HG03159 (cell line): ENCODE measurements around the gene MTHFD1L.

Source experiments
- ATAC-seq: cut with Tn5 transposase; IDR thresholded peaks from one replicate; pipeline ENCODE4 v1.9.1; 2021; ENCODE audit warnings: mild to moderate bottlenecking, moderate library complexity; ENCODE audit not compliant: unreplicated experiment

The MTHFD1L gene

DNA sequence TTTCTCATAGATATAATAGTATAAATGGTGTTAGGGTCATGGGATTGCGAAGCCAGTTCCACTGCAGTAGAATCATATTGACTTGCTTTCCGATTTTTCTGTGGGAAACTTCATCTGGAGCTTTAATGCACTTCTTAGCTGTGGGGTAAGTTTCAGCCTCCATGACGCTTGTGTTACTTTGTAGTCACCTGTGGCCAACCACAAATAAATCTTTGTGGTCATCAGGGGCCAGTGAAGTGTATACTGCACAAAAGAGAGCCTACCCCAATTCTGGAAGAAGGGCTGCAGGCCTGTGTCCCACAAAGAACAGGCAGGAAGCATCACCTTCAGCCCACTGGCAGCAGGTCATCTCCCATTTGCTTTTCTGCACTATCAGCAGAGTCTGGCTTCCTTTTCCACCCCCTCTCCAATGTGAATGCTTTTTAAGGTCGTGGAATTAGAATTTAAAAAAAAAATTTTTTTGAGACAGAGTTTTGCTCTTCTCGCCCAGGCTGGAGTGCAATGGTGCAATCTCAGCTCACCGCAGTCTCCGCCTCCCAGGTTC lies 32.0 kb downstream of the MTHFD1L start:
- ATAC-seq = peak; percentile 48

DNA sequence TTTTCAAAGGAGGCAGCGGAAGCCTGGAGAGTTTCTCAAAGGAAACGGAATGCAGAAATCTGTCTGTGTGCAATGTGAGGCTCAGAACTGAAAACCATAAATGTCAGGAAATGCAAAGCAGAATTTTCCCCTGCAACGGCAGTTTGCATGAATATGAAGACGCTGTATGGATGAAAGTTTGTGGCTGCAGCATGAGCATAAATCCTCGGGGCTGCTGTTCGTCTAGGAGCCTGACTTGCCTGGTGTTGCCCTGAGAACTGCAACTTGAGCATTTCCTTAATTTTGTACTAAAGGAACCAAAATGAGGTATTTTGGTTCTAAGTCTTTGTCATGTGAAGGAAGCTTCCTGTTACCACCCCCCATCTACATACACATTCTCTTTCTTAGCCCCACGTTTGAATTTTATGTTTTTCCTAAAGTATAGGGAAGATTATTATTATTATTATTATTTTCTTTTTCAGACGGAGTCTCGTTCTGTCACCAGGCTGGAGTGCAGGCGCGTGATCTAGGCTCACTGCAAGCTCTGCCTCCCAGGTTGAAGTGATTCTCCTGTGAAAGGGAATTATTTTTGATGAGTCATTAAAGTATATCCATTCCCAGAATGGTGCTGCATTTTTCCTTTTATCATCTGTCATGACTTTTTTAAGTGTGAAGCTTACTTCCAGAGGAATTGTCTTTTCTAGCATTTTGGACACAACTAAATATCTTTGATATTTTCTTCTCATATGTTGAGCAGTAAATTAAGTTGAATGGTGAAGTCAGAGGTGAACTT lies 33.1 kb downstream of the MTHFD1L start:
- ATAC-seq = no peak

DNA sequence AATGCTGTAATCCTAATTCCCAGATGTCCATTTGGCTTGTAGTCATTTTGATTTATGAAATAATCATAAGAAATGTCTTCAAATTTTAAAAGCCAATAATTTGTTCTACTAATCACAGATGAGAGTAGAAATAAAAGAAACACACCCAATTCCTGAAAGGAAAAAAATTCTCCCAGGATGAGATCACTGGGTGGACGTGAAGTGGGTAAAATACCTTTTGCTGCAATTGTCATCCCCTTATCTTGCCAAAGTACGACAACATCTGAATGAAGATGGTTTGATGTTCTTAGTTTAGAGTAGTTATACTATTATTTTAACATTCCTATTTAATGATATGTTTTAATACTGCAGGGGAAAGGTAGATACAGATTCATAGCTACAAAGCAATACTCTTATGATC lies 33.7 kb downstream of the MTHFD1L start:
- no peak for ATAC-seq

DNA sequence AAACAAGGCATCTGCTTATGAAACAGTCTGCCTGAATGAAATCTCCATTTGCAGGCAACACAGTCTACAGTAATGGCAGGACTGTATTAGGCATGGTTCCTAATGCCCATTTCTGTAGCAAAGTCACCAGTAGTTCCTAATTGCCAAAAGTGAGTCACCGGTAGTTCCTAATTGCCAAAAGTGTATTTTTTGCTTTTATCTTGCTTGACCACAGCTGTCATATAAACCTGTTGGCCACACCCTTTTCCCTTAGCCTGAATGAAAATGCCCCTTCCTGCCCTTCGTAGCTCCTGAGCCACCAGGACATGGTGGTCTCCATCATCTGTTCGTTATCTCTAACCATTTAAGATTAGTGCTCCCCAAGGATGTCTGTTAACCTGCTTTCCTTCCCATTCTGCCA lies 34.5 kb downstream of the MTHFD1L start:
- ATAC-seq = no peak

DNA sequence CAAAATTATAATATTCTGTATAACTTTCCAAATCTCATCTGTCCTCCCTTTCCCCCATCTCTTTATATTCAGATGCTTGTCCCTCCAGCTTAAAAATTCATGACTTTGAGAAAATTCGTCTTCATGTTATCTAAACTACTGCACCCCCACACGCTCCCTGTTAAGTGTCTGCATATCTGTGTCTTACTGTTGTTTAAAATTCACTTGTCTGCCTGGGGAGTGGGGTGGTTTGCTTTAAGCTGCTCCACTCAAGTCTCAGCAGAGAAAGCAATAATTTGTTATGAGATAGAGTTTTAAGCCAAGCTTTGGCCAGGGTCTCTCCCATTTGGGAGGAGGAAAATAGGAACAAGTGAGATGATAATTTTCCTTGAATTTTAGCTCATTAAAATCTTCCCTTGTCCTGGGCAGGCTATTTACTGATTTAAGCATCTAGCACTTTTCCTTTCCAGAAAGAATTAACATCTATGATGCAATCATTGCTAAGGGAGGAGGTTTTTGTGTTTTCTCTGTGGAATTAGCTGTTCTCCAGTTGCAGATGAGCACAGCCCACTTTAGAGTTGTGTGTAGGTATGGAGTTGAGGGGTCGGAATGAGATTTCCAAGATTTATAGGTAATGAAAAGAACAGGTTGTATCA lies 36.8 kb downstream of the MTHFD1L start:
- no peak for ATAC-seq

DNA sequence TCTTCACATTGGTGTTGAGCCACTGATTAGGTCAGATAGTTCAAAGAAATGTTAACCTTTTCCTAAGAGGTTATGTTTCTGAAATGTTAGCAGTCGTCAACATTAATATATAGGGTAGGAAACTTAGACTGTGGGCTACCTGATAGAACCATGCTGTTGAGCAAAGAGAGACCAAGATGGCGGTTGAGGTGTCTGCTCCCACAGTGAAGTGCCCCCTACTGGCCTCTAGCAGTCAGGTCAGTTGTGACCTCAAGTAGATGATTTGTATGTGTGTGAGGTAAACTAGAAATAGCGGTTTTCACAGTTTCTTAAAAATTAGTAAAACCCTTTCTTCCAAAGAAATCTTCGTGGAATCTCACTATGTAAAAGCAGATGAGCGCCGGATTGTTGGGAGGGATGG lies 40.3 kb downstream of the MTHFD1L start:
- no peak for ATAC-seq

DNA sequence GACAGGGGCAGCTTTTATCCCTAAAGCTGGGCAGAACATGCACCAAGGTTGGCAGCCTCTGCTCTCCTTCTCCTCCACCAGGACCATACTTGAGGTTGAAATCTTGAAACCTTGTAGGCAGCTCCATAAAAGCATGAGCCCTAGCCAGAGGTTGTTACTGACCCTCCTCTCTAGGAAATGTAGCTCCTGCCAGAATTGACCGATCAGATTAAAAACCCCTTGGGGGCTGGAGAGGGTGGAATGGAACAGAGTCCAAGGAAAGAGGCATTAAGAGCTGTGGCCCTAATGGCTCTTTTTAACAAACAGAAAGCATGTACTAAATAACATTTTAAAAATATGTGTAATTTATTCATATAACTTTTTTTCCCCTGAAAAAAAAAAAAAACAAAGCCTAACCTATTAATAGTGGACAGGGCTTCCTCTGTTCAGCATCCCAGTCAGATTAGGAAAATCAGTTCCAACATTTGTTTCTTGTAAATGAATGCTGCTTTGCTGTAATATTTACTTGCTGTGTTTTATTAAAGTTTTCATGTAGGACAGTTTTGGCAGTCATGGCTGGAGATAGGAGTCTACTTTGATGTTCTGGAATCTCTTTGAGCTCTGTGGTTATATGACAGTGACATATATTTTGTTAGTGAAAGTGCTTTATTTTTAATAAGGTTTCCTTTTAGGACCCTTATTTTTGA lies 41.3 kb downstream of the MTHFD1L start:
- no peak for ATAC-seq

DNA sequence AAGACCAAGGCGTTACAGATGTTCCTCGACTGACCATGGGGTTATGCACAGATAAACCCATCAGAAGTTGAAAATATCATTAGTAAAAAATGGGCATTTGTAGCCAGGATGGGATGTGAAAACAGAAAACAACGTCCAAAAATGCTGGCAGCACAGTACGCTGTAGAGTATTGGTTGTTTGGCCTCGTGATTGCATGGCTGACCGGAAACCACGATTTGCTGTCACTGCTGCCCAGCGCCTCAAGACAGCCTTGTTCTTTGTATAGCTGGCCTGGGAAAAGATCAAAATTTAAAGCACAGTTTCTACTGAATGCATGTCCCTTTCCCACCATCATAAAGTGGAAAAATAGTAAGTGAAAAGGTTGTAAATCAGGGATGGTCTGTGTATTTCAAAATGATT lies 41.9 kb downstream of the MTHFD1L start:
- ATAC-seq = no peak

DNA sequence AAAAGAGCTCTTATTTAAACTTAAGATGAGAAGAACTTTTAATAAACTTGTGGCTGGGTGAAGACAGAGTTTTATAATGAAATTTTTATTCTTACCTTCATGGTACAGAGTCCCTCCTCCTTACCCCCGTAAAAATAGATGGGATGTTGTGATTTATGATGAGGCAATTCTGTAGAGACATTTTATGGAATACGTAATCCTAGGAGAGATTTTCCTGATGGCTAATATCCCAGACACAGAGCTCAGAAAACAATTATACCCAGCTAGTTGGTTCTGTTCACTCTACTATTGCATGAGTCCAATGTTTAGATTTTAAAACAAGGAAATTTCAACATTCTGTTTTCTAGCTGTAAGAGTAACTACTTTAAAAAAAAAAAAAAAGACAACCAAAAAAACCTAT lies 43.4 kb downstream of the MTHFD1L start:
- no peak for ATAC-seq

DNA sequence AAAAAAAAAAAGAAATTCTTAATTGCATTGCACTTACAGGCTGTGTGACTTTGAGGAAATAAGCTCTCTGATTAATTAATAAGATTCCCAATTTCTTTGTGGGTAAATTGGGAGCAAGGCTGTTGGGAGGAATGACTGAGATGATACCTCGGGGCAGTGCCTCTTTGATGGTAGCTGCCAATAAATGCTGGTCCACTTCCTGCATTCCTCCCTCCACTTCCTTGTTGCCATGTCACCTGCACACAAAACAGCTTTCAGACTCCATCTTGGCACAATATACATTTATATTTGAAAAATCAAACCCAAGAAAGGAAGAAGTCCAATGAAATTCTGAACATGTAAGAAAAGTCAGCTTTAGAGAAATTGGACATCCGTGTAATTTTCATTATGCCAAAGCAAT lies 45.1 kb downstream of the MTHFD1L start:
- ATAC-seq = no peak

DNA sequence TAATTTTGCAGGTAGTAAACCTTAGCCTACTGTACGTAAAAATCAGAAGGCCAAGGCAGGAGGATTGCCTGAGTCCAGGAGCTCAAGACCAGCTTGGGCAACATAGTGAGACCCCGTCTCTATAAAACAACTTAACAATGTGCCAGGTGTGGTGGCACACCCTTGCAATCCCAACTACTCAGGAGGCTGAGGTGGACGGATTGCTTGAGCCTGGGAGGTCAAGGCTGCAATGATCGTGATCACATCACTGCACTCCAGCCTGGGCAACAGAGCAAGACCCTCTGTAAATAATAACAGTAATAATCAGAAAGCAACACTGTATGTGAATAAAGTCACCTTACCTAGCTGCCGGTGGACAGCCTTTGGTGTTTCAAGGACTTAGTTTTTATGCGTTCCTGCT lies 48.9 kb downstream of the MTHFD1L start:
- ATAC-seq = no peak

DNA sequence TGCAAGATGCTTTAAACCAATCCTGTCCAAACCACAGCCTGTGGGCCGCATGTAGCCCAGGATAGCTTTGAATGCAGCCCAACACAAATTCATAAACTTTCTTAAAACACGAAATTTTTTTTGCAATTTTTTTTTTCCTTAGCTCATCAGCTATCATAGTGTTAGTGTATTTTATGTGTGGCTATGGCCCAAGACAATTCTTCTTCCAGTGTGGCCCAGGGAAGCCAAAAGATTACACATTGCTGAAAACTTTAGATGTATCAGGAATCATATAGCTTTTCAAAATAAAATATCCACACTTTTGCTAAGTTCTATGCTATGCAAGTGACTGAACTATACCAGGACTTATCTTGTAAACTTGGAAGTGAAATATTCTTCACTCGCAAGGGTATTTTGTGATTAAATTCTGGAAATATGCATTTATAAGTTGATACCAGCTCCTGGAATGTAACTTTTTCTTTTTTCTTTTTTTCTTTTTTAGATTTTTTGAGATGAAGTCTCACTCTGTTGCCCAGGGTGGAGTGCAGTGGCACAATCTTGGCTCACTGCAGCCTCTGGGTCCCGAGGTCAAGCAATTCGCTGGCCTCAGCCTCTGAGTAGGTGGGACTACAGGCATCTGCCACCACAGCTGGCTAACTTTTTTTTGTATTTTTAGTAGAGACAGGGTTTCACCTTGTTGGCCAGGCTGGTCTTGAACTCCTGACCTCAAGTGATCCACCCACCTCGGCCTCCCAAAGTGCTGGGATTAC lies 49.8 kb downstream of the MTHFD1L start:
- ATAC-seq = no peak

DNA sequence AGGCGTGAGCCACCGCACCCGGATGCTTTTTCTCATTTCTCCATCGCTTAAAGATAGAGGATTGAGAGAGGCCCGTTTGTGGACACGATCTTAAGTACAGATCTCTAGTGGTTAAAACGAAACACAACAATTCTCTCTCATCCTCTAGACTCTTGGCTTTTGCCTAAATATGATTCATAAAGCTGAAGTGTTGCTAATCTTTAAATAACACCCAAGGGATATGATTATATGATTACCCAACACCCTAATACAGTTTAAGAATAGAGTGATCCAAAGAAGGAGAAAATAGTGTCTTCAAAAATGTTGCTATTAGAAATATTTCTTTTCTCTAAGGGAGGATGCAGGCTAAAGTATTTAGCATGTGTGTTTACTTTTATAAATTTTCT lies 50.4 kb downstream of the MTHFD1L start:
- no peak for ATAC-seq

DNA sequence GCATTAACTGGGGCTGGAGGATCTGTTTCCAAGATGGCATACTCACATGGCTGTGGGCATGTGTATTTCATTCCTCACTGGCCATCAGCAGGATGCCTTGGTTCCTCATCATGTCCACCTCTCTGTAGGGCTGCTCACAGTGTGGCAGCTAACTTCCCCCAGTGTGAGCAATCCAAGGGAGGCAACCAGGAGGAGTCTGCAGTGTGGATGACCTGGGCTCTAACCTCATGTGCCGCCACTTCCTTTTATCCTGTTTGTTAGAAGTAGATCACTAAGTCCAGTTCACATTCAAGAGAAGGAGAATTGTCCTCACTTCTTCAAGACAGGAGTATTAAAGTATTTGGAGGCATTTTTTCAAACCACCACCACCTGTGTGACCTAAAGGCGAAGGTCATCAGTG lies 54.4 kb downstream of the MTHFD1L start:
- ATAC-seq = no peak

DNA sequence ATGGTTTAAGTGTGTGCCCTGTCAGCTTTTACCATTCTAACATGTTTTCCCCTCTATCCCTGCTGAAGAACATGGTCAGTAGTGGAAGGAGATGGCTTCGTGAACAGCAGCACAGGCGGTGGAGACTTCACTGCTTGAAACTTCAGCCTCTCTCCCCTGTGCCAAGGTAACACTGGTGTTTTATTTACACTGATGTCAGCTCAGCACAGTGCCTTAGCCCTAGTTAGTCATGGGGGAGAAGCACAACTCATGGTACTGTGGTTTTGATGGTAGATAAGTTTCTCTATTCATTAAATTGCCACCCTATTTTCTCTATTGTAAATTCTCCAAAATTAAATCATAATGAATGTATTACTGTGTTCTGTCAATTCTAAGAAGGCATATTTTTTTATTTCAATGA lies 56.6 kb downstream of the MTHFD1L start:
- ATAC-seq = no peak

DNA sequence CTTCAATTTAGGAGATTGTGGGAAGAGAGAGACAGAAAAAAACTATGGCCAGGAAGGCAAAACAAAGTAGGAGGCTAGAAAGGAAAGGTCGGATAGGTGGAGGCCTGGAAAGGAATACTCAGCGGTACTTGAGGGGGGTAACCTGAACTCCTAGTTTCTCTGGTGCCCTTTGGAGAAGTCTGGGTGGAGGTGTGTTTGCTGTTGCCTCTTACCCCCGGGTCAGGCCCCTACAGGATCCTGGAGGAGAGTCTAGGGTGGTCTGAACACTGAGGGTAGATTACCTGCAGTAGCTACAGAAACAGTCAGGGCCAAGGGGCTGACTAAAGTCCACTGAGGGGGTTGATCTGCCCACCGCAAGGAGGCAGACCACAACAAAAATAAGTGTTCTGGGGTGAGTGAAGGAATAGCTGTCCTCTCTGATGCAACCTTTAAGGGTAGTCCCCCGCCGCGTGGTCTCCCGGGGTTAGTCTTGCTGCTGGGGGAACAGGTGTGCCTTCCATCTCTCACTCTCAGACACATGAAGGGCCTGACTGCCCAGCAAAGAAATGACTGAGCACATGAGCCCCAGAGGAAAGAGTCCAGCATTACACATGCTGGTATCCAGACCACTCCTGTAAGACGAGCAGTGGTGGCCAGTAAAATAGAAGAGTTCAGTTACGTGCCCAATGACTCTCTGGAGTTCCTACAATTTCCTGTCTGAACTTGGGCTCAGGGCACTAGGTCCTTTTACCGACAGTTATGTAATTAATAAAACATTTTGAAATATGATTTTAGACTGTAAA lies 59.5 kb downstream of the MTHFD1L start:
- ATAC-seq = no peak

DNA sequence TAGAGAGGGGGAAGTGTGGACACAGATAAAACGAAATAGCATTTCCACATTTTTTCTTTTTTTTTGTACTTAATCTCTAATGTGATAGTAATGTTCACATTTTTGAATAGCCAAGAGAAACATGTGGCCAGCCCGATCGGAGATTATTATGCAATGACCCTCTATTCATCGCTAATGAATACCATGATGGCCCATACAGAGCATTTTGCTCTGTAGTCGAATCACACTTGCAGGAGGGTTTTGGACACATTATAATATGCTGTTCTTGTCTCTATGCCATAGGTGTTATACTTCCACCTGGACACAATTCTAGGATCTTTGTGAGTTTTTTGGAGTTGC lies 60.1 kb downstream of the MTHFD1L start:
- no peak for ATAC-seq

DNA sequence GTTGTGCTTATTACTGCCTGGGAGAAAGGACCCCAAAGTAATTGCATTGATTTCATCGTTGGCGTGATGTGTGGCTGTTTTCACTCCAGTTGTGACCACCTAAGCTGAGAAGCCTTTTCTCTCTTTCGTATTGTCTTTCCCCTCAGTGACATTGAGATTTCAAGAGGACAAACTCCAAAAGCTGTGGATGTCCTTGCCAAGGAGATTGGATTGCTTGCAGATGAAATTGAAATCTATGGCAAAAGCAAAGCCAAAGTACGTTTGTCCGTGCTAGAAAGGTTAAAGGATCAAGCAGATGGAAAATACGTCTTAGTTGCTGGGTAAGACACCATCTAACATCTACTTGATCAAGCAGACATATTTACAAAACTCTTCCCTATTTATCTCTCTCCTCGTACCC lies 60.5 kb downstream of the MTHFD1L start:
- ATAC-seq = no peak

DNA sequence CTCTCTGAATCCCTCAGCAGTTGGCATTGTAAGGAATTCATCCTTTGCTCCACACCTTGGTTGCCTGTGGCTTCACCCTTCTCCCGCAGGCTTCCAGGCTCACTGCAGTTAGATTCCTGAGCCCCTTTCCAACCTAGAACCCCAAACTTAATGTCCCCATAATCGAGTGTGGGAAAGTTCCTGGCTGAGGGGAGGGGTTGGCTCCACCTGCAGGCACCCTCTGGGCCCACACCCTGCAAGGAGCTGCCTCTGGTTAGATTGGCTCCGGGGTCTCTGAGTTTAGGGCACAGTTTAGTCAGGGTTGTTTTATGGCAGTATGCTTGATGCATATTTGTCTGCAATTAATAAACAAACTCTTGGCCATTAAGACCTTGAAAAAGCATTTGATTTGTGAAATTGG lies 63.4 kb downstream of the MTHFD1L start:
- no peak for ATAC-seq

DNA sequence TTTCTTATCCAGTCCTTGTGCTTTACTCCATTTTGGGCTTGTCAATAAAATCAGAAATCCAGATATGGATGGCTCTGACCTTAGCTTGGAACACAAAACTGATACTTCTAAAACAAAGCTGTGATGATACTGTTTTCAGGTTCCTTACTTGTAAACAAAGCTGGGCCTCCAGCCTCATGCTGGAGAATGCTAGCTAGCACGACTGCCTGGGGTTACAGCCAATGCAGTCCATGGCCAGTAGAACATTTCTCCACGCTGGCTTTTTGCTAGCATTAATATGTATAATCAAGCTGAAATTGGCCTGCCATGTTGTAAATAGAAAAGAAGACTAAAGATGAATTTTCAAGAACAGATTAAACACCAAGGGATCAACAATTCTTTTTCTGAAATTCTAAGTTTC lies 63.9 kb downstream of the MTHFD1L start:
- no peak for ATAC-seq

DNA sequence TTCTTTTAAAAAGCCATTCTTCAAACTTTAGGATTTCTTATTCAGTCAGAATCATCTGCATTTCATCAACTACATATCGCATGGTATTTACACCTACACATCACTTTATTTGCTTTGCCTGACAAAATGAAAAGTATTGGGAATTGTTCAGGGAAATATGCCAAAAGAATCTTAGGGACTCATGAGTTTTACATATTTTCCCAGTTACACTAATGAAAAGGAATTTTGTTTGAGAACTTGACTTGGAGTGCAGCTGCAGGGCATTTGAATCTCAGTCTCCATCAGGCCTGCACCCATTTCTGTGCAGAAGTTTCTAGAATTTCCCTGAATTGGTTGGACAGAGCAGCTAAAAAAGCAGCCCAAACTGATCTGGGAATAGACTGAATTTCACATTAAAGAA lies 65.3 kb downstream of the MTHFD1L start:
- no peak for ATAC-seq
